ENCODE results near the gene ATG7. TPM values are rescaled to one million over a fixed set of nuclear protein-coding genes. Genes with fewer than 3 reads are reported as not detected.

The ATG7 gene
- total RNA-seq, 2 donors from 2014 or later: 33.9 to 38.4 TPM

DNA sequence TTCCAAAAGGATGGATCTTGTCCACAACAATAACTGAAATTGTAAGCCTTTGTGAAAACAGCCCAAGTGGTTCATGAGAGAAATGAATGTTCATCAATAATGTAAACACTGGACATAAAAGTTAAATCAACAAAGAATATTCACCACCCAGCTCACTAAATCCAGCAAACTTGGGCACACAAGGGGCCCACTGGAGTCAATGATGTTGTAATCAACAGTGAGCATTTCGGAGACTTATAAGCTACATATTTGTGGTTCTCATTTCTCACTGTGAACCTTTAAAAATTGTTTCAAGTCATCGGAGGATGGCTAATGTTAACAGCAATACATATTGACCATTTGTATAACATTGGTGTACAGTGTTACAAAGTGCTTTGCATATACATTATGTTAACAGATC lies 308.4 kb downstream of the ATG7 start:
- no peak overlapping the region for H3K4me3 ChIP-seq (ENCODE audit: low read length)
- H3K27ac Mint-ChIP-seq: no peak overlapping the region
- DNase-seq: no peak

DNA sequence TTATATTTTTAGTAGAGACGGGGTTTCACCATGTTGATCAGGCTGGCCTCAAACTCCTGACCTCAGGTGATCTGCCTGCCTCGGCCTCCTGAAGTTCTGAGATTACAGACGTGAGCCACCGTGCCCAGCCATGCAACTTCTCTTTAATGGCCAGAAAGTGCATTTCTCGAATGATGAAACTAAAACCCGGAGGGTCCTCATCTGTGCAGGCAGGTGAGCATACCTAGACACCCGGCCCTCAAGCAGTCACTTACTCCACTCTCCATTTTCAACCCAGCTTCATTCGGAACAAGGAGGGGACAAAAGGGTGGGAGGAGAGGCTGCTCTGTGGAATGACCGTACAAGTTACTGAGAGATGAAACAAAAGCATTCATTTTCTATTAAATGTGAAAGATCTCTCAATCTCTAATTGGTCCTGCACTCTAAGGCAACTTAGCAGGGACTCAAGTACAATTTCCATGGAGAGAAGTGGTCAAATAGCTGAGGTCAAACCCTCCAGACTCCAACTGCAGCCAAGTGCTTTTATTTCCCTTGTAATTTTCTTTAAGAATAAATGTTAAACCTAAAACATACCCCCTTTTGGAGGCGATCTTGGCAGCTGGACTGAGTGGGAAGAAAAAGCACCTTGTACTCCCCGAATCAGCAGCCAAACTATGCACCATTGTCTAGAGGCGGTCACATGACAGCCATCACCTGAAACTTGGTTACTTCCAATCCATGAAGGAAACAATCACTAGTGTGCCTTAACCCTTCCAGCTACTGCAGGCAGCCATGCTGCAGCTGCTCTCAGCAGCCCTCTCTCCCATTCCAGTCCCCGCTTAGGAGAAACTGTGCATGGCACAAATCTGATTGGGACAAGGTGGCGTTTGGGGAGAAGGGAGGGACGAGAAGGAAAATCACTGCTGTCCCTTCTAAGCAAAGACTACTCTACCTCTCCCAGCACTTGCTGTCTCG lies 309.3 kb downstream of the ATG7 start:
- TF ChIP-seq, protein P1, sequence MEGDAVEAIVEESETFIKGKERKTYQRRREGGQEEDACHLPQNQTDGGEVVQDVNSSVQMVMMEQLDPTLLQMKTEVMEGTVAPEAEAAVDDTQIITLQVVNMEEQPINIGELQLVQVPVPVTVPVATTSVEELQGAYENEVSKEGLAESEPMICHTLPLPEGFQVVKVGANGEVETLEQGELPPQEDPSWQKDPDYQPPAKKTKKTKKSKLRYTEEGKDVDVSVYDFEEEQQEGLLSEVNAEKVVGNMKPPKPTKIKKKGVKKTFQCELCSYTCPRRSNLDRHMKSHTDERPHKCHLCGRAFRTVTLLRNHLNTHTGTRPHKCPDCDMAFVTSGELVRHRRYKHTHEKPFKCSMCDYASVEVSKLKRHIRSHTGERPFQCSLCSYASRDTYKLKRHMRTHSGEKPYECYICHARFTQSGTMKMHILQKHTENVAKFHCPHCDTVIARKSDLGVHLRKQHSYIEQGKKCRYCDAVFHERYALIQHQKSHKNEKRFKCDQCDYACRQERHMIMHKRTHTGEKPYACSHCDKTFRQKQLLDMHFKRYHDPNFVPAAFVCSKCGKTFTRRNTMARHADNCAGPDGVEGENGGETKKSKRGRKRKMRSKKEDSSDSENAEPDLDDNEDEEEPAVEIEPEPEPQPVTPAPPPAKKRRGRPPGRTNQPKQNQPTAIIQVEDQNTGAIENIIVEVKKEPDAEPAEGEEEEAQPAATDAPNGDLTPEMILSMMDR (conservative IDR thresholded peaks at IDR 0.05): no peak
- Histone ChIP-seq H3K27ac (ENCODE audit: low read depth, low read length) (peak overlapping the region; percentile 92), H3K36me3 (ENCODE audit: control insufficient read depth, insufficient read depth, low read length) (peaks cover 9% of the 10 kb centered on the region), H3K4me1 (ENCODE audit: control insufficient read depth, insufficient read depth, low read length) (peaks cover 6% of the 10 kb centered on the region), H3K9me3 (ENCODE audit: control insufficient read depth, low read length) (peaks cover 6% of the 10 kb centered on the region), H3K9ac (ENCODE audit: extremely low read depth, low read length, poor library complexity, severe bottlenecking) (peak overlapping the region; percentile 58), H3K4me3 (ENCODE audit: low read length) (peak overlapping the region; percentile 80), H3K27me3 (ENCODE audit: control insufficient read depth, insufficient read depth, low read length, poor library complexity, severe bottlenecking) (no peaks in the 10 kb centered on the region)
- Mint-ChIP-seq H3K9me3 (no peaks in the 10 kb centered on the region), H3K4me1 (peaks cover 32% of the 10 kb centered on the region), H3K36me3 (ENCODE audit: low read depth) (peaks cover 19% of the 10 kb centered on the region), H3K27me3 (ENCODE audit: insufficient read depth) (no peaks in the 10 kb centered on the region), H3K27ac (peak overlapping the region; percentile 86), H3K4me3 (peak overlapping the region; percentile 55)
- 70 to 83% methylated on average over 6 to 16 of the region's 16 CpGs for WGBS, 2 experiments (ENCODE audit: insufficient coverage in 1 of 2, insufficient read length in 1 of 2)
- no peak for DNase-seq

More for the DNA sequence above, 308.4 kb downstream of the ATG7 start:
- H3K36me3 Mint-ChIP-seq (ENCODE audit: low read depth): peaks cover 19% of the 10 kb centered on the region
- peaks cover 32% of the 10 kb centered on the region for H3K4me1 Mint-ChIP-seq
- no peaks in the 10 kb centered on the region for H3K27me3 Mint-ChIP-seq (ENCODE audit: insufficient read depth)
- 99 to 100% methylated on average over 2 of the region's 2 CpGs for WGBS, 2 experiments (ENCODE audit: insufficient coverage in 1 of 2, insufficient read length in 1 of 2)
- Histone ChIP-seq H3K27me3 (ENCODE audit: control insufficient read depth, insufficient read depth, low read length, poor library complexity, severe bottlenecking) (no peaks in the 10 kb centered on the region), H3K9ac (ENCODE audit: extremely low read depth, low read length, poor library complexity, severe bottlenecking) (no peak overlapping the region), H3K4me1 (ENCODE audit: control insufficient read depth, insufficient read depth, low read length) (peaks cover 6% of the 10 kb centered on the region), H3K9me3 (ENCODE audit: control insufficient read depth, low read length) (peaks cover 6% of the 10 kb centered on the region), H3K36me3 (ENCODE audit: control insufficient read depth, insufficient read depth, low read length) (peaks cover 8% of the 10 kb centered on the region), H3K27ac (ENCODE audit: low read depth, low read length) (no peak overlapping the region)
- H3K9me3 Mint-ChIP-seq: no peaks in the 10 kb centered on the region
- TF ChIP-seq, protein P1 (conservative IDR thresholded peaks at IDR 0.05): no peak
- no peak overlapping the region for H3K4me3 Mint-ChIP-seq

DNA sequence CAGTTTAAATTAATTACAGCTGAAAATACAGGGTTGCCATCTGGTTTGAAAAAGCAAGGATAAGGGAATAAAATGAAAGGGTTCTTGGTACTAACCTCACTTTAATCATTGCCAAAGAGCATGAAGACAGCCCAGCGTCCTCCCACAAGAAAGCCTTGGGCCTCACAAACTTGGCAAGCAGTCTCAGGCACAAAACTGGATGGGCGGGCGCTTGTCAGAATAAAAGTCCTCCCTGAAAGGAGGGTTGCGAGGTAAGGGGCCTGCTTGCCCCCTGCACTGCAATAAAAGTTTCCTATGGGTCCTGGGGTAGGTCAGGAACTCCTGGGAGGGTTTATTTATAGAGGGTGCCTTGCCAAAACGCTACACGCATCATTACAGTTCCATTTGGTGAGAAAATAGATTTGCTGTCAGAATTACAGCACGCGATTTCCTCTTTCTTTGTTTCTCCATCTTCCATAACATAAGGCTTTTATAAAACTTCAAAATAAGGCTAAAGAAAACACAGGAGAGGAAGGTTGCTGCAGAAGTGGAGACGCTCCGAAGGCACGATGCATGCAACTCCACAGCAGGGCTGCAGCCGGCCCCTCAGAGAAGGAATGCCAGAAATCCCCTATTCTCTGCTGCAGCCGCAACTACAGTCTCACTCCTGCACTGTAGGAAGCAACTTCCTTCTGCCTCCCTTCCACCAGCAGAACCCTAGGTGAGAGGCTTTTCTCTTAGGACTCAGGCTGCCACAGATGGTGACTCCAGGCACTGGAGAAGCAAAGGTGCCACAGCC lies 310.2 kb downstream of the ATG7 start:
- H3K9ac ChIP-seq (ENCODE audit: extremely low read depth, low read length, poor library complexity, severe bottlenecking): peak overlapping the region; percentile 58
- peaks cover 32% of the 10 kb centered on the region for H3K4me1 Mint-ChIP-seq
- peak; percentile 81 for DNase-seq
- H3K27ac Mint-ChIP-seq: peak overlapping the region; percentile 86
- TF ChIP-seq, protein P1 (conservative IDR thresholded peaks at IDR 0.05): no peak
- H3K9me3 ChIP-seq (ENCODE audit: control insufficient read depth, low read length): peaks cover 6% of the 10 kb centered on the region
- peak overlapping the region; percentile 92 for H3K27ac ChIP-seq (ENCODE audit: low read depth, low read length)
- peaks cover 6% of the 10 kb centered on the region for H3K4me1 ChIP-seq (ENCODE audit: control insufficient read depth, insufficient read depth, low read length)
- no peaks in the 10 kb centered on the region for H3K27me3 ChIP-seq (ENCODE audit: control insufficient read depth, insufficient read depth, low read length, poor library complexity, severe bottlenecking)
- H3K4me3 Mint-ChIP-seq: peak overlapping the region; percentile 55
- peaks cover 19% of the 10 kb centered on the region for H3K36me3 Mint-ChIP-seq (ENCODE audit: low read depth)
- peak overlapping the region; percentile 80 for H3K4me3 ChIP-seq (ENCODE audit: low read length)
- 18% methylated on average over 13 of the region's 13 CpGs; no CpG with 5 or more reads in 1 of the 2 experiments for WGBS, 2 experiments (ENCODE audit: insufficient coverage in 1 of 2, insufficient read length in 1 of 2)
- peaks cover 18% of the 10 kb centered on the region for H3K36me3 ChIP-seq (ENCODE audit: control insufficient read depth, insufficient read depth, low read length)
- H3K27me3 Mint-ChIP-seq (ENCODE audit: insufficient read depth): no peaks in the 10 kb centered on the region
- H3K9me3 Mint-ChIP-seq: no peaks in the 10 kb centered on the region
